HK-2 (cell line): ENCODE measurements around the gene BRD8.
"Not testable (repeated sequence)": the region's sequence is repeated elsewhere in the genome, so short reads cannot be mapped to it uniquely, and the experiment has no call there.

ENCODE experiments used
- DNase-seq: peaks from one replicate; pipeline ENCODE4 v3.0.0-alpha.2; 2018; ENCODE audit not compliant: unreplicated experiment

BRD8 gene

GRCh38 chr5:138178516-138179276 lies at the start of gene BRD8, which contains the start of gene KIF20A:
Gene BRD8 (minus strand): TSS chr5:138178630. CDS start chr5:138178614, 16 bp downstream.
Gene KIF20A (plus strand): TSS chr5:138179112. CDS start chr5:138179681, 569 bp downstream.
- peak; percentile 90 for DNase-seq

- DNase-seq = no peak
Observed at GRCh38 chr5:138226910-138227309, 48.5 kb upstream of the BRD8 start.

- DNase-seq = no peak
Observed at GRCh38 chr5:138224712-138225111, 46.3 kb upstream of the BRD8 start.

GRCh38 chr5:138223532-138223931 lies 45.1 kb upstream of the BRD8 start:
- no peak for DNase-seq

- no peak for DNase-seq
Observed at GRCh38 chr5:138216799-138217198, 38.4 kb upstream of the BRD8 start.

GRCh38 chr5:138213161-138214029 lies 35.0 kb upstream of the BRD8 start, which contains the start of gene CDC23:
Gene CDC23 (minus strand): TSS chr5:138213323. CDS start chr5:138213312, 11 bp downstream.
- peak; percentile 90 for DNase-seq

- no peak for DNase-seq
Observed at GRCh38 chr5:138212828-138213160, 34.4 kb upstream of the BRD8 start.

GRCh38 chr5:138210985-138211384 lies 32.6 kb upstream of the BRD8 start:
- DNase-seq = no peak

GRCh38 chr5:138193859-138194258 lies 15.4 kb upstream of the BRD8 start:
- not testable (repeated sequence) for DNase-seq

GRCh38 chr5:138192826-138193225 lies 14.4 kb upstream of the BRD8 start:
- DNase-seq = no peak

- no peak for DNase-seq
Observed at GRCh38 chr5:138188626-138189025, 10.2 kb upstream of the BRD8 start.

- DNase-seq = no peak
Observed at GRCh38 chr5:138186002-138186447, 7.6 kb upstream of the BRD8 start.

- no peak for DNase-seq
Observed at GRCh38 chr5:138182808-138183207, 4.4 kb upstream of the BRD8 start.

GRCh38 chr5:138180841-138181240 lies 2.4 kb upstream of the BRD8 start:
- no peak for DNase-seq

GRCh38 chr5:138180183-138180782 lies 1.9 kb upstream of the BRD8 start:
- DNase-seq = peak; percentile 3

GRCh38 chr5:138179277-138179857 lies 937 bp upstream of the BRD8 start:
- peak; percentile 7 for DNase-seq

- peak; percentile 4 for DNase-seq
Observed at GRCh38 chr5:138177941-138178515, 402 bp downstream of the BRD8 start.

- DNase-seq = no peak
Observed at GRCh38 chr5:138170299-138170698, 8.1 kb downstream of the BRD8 start.

- DNase-seq = no peak
Observed at GRCh38 chr5:138169124-138169523, 9.3 kb downstream of the BRD8 start.

GRCh38 chr5:138163721-138164120 lies 14.7 kb downstream of the BRD8 start:
- DNase-seq = no peak

- DNase-seq = no peak
Observed at GRCh38 chr5:138160706-138161105, 17.7 kb downstream of the BRD8 start.

GRCh38 chr5:138159666-138160065 lies 18.8 kb downstream of the BRD8 start:
- no peak for DNase-seq
